ENCODE results near the gene TMEM221. TPM values are rescaled to one million over a fixed set of nuclear protein-coding genes. Genes with fewer than 3 reads are reported as not detected.
"Not testable (repeated sequence)": the region's sequence is repeated elsewhere in the genome, so short reads cannot be mapped to it uniquely, and the experiment has no call there.

TMEM221 gene
- total RNA-seq, 1 experiment from 2014 or later: not detected

- DNase-seq (ENCODE audit: low read depth): no peak
- in situ Hi-C loops (cut with HindIII; ENCODE audit: low pct_unique_long_range_greater_than_20kb, low sequenced_read_pairs): no loop called here
These were observed 27.2 kb upstream of the TMEM221 start for GRCh38 chr19:17475541-17476115.

GRCh38 chr19:17475011-17475540 is 26.6 kb upstream of the TMEM221 start:
- in situ Hi-C loops (cut with HindIII; ENCODE audit: low pct_unique_long_range_greater_than_20kb, low sequenced_read_pairs); DNase-seq (ENCODE audit: low read depth): not testable (repeated sequence)

DNA sequence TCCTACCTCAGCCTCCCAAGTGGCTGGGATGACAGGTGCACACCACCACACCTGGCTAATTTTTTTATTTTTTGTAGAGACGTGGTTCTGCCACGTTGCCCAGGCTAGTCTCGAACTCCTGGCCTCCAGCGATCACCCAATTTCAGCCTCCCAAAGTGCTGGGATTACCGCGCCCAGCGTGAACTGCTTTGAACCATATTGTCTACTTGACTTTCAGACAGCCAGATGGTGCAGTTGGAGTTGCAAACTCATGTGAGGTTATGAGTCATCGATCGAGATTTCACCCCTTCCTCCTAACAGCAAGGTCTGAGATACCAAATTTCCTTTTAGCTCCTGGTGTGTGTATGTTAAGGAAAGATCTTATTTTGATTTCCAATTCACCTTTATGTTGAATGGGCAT is 24.6 kb upstream of the TMEM221 start:
- peak; percentile 31 for DNase-seq (ENCODE audit: low read depth)
- in situ Hi-C loops (cut with HindIII; ENCODE audit: low pct_unique_long_range_greater_than_20kb, low sequenced_read_pairs): no loop called here

GRCh38 chr19:17471410-17472125 is 23.1 kb upstream of the TMEM221 start:
- in situ Hi-C loops (cut with HindIII; ENCODE audit: low pct_unique_long_range_greater_than_20kb, low sequenced_read_pairs): no loop called here
- no peak for DNase-seq (ENCODE audit: low read depth)

- in situ Hi-C loops (cut with HindIII; ENCODE audit: low pct_unique_long_range_greater_than_20kb, low sequenced_read_pairs): no loop called here
- DNase-seq (ENCODE audit: low read depth): peak; percentile 99
These were observed 21.8 kb upstream of the TMEM221 start, which contains the start of gene SLC27A1 for GRCh38 chr19:17470068-17470841. Gene SLC27A1 (plus strand): TSS chr19:17470524. CDS start chr19:17470541, 17 bp downstream.

DNA sequence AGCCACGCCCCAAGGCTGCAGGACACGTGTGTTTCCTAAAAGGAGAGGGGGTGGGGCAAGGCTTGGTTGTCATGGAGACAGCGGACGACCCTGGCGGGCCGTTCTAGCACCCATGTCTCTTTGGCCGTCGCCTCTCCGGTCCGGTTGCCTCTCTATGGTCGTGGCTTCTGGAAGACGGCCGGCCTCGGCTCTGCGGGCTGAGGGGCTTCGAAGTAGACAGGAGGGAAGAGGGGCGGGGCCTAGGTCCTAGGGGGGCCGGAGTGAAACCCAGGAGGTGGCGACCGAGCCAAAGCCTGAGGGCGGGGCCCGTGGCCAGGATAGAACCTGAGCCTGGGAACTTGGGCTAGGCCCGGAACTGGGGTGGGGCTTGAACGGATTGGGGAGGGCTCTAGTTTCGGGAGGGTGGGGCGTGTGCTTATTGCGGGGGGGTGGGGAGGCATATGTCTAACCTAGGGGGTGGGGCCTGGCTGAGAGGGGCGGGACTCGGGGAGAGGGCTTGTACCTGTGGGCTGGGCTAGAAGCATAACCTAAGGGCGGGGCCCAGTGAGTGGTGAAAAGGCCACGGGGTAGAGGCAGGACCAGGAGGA is 21.1 kb upstream of the TMEM221 start:
- peak; percentile 95 for DNase-seq (ENCODE audit: low read depth)
- in situ Hi-C loops (cut with HindIII; ENCODE audit: low pct_unique_long_range_greater_than_20kb, low sequenced_read_pairs): no loop called here

DNA sequence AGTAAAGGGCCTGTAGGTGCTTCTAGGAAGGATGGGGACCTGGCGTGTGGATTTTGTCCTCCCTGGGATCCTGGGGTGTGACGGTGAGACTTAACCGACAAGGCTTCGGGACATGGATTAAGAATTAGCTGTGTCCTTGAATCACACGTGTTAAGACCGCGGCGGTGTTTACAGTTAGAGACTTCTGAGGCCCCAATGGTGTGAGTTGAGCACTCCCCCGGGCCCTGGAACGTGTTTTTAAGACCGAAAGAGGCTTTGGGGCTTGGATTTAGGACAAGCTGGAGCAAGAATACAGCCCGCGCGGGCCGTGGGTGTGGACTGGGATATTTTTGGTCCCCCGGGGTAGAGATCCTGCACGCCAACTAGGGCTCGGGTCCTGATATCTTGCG is 20.6 kb upstream of the TMEM221 start:
- no peak for DNase-seq (ENCODE audit: low read depth)
- in situ Hi-C loops (cut with HindIII; ENCODE audit: low pct_unique_long_range_greater_than_20kb, low sequenced_read_pairs): no loop called here

DNA sequence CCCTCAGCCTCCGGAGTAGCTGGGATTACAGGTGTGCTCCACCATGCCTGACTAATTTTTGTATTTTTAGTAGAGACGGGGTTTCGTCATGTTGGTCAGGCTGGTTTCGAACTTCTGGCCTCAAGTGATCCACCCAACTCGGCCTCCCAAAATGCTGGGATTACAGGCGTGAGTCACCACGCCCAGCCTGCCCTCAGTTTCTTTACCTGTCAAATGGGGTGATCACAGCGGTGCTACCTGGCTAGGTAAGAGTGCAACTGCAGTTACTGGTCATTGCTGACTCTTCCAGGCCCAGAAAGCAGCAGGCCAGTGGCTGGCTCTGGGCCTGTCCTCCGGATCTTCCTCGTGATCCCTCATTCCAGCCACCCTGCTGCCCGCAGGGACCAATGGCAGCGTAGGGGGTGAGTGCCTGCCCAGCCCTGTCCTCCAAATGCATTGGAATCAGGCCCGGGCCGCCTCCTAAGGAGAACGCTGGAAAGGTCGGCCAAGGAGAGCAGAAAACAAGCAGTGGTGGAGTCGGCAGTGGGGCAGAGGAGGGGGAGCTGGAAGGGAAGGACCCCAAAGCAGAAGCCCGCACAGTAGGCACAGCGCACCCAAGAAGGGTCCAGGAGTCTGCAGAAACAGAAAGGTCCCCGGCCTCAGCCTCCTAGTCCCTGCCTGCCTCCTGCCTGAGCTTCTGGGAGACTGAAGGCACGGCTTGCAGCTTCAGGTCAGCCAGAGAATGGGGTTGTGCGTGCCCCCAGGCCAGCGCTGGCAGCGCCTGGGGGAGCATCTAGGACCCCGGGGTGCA is 20.0 kb upstream of the TMEM221 start:
- no peak for DNase-seq (ENCODE audit: low read depth)
- in situ Hi-C loops (cut with HindIII; ENCODE audit: low pct_unique_long_range_greater_than_20kb, low sequenced_read_pairs): no loop called here

- in situ Hi-C loops (cut with HindIII; ENCODE audit: low pct_unique_long_range_greater_than_20kb, low sequenced_read_pairs): no loop called here
These were observed 19.2 kb upstream of the TMEM221 start for GRCh38 chr19:17467471-17468301.

DNA sequence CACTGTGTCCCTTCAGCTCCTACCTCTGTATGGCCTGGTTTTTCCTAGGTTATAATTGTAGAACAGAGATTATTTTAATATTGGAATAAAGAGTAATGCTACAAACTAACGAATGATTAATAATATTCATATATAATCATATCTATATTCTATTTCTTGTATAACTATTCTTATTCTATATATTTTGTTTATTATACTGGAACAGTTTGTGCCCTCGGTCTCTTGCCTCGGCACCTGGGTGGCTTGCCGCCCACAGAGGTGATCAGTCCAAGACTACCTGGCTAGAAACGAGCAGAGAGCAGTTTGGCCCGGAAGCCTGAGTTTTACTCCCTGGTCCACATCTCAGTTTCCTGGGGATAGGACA is 18.0 kb upstream of the TMEM221 start:
- in situ Hi-C loops (cut with HindIII; ENCODE audit: low pct_unique_long_range_greater_than_20kb, low sequenced_read_pairs): no loop called here

More at GRCh38 chr19:17467471-17468301, 19.2 kb upstream of the TMEM221 start:
- no peak for DNase-seq (ENCODE audit: low read depth)

DNA sequence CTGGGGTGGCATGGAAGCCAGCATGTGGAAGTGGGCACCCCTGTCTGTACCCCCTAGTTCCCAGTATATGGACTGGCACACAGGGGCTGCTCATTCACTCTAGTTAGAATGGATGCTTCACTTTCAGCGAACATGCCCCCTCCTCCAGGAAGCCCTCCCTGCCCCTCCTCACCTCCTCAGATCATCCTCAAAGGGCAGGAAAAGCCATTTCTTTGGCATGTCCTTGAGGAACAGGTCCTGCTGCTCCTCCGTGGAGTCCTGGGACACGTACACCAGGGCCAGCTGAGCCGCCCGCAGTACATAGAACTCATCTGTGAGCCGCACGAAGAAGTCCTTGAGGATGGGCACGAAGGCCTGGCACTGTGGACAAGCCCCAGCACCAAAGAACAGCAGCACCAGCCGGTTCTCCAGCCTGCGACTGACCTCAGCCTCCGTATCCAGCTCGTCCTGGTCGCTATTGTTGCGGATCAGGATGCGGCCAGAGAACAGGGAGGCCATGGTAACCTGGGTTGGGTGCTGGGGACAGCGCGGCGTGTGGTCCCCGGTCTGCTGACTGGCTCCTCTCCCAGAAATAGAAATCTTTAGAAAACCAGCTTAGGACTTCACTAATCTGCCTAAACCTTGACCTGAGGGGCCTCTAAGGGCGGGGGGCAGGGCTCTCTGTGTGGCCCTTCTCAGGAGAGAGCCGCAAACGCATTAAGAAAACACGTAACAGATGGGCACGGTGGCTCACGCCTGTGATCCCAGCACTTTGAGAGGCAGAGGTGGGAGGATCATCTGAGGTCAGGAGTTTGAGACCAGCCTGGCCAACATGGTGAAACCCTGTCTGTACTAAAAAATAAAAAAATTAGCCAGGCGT is 12.1 kb upstream of the TMEM221 start, which contains the start of gene NXNL1:
NXNL1 (minus strand) TSS at position 555 of the 859 bp plus-strand sequence; CDS start at position 498, 57 bp downstream.
- no peak for DNase-seq (ENCODE audit: low read depth)
- in situ Hi-C loops (cut with HindIII; ENCODE audit: low pct_unique_long_range_greater_than_20kb, low sequenced_read_pairs): no loop called here

More for the DNA sequence above, 18.0 kb upstream of the TMEM221 start:
- DNase-seq (ENCODE audit: low read depth): no peak

DNA sequence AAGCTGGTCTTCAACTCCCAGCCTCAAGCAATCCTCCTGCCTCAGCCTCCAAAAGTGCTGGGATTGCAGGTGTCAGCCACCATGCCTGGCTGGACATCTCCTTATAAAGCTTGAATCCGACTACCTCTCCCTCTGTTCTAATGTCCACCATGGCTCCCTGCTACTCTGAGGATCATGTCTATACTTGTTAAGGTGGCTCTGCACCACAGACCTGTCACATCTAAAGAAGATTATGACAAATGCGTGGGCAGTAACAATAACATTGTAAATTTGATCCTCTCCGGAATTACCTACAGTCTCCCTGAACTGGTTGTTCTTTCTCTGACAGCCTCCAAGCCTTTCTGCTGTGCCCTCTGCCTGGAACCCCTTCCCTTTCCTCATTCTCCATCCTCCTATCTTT is 10.5 kb upstream of the TMEM221 start:
- in situ Hi-C loops (cut with HindIII; ENCODE audit: low pct_unique_long_range_greater_than_20kb, low sequenced_read_pairs): no loop called here
- DNase-seq (ENCODE audit: low read depth): no peak

- no peak for DNase-seq (ENCODE audit: low read depth)
- in situ Hi-C loops (cut with HindIII; ENCODE audit: low pct_unique_long_range_greater_than_20kb, low sequenced_read_pairs): no loop called here
These were observed 9.1 kb upstream of the TMEM221 start for GRCh38 chr19:17457616-17458015.

DNA sequence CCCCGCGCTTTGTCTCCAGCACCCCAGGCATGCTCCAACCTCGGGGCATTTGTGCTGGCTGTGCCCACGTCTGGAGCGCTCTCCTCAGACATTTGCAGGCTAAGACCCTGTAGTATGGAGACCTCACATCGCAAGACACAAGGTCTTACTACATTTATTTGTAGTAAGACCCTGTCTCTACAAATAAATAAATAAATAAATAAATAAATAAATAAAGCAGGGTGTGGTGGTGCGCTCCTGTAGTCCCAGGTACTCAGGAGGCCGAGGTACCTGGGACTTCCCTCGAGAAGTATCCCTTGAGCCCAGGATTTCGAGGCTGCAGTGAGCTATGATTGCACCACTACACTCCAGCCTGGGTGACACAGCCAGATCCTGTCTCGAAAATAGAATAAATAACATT is 7.7 kb upstream of the TMEM221 start:
- no peak for DNase-seq (ENCODE audit: low read depth)
- in situ Hi-C loops (cut with HindIII; ENCODE audit: low pct_unique_long_range_greater_than_20kb, low sequenced_read_pairs): no loop called here

DNA sequence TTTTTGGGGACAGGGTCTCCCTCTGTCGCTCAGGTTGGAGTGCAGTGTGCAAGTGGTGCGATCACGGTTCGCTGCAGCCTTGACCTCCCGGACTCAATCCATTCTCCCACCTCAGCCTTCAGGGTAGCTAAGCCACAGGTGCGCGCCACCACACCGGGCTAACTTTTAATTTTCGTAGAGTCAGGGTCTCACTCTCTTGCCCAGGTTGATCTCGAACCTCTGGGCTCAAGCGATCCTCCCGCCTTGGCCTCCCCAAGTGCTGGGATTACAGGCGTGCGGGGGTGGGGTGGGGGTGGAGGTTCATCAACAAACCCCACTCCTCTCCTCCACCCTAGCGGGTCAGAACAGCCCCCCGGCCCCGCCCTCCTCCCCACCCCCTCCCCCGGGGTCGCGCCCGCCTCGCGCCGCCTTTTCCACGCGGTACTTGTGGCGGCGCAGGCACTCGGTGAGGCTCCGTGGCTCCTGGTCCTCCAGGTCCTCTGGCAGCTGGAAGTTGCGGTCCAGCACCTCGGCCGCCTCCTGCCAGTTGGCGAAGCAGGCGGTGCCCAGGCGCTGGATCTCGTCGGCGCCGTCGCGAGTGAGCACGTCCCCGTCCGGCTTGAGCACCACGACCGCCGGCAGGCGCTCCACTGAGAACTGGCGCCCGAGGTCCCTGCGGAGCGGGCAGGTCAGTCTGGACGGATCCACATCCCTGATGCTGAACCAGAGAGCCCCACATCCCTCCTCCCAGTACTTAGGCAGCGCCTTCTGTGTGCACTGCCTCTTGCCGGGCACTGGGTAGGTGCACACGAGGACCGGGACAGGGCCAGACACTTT is 7.0 kb upstream of the TMEM221 start:
- in situ Hi-C loops (cut with HindIII; ENCODE audit: low pct_unique_long_range_greater_than_20kb, low sequenced_read_pairs): no loop called here
- no peak for DNase-seq (ENCODE audit: low read depth)
